Right forelimb (tissue), 1 donor: ENCODE data around the gene YPEL5.
A peak's percentile ranks its signal among the peaks of the same experiment; 100 is the strongest.
"Not testable (repeated sequence)": the region's sequence is repeated elsewhere in the genome, so short reads cannot be mapped to it uniquely, and the experiment has no call there.

ENCODE experiments used
- DNase-seq: peaks from one replicate; pipeline ENCODE4 v3.0.0-alpha.2; 2018

YPEL5 gene

GRCh38 chr2:30146337-30147195 is at the start of gene YPEL5:
Gene YPEL5, plus strand, starts transcription at chr2:30147007. Its CDS starts 9,645 bp downstream, at chr2:30156652.
- DNase-seq, result peak; percentile 99

- no peak for DNase-seq
These were observed 48.4 kb upstream of the YPEL5 start for GRCh38 chr2:30098266-30099005.

- DNase-seq, result not testable (repeated sequence)
These were observed 47.4 kb upstream of the YPEL5 start for GRCh38 chr2:30099366-30099765.

- DNase-seq, result not testable (repeated sequence)
These were observed 46.1 kb upstream of the YPEL5 start for GRCh38 chr2:30100691-30101090.

GRCh38 chr2:30104307-30104706 is 42.5 kb upstream of the YPEL5 start:
- no peak for DNase-seq

GRCh38 chr2:30105556-30105955 is 41.3 kb upstream of the YPEL5 start:
- DNase-seq, result no peak

- no peak for DNase-seq
These were observed 40.3 kb upstream of the YPEL5 start for GRCh38 chr2:30106543-30106942.

GRCh38 chr2:30108192-30108591 is 38.6 kb upstream of the YPEL5 start:
- DNase-seq, result no peak

- no peak for DNase-seq
These were observed 38.0 kb upstream of the YPEL5 start for GRCh38 chr2:30108851-30109250.

GRCh38 chr2:30109856-30110255 is 37.0 kb upstream of the YPEL5 start:
- no peak for DNase-seq

- no peak for DNase-seq
These were observed 36.0 kb upstream of the YPEL5 start for GRCh38 chr2:30110773-30111172.

GRCh38 chr2:30111186-30111585 is 35.6 kb upstream of the YPEL5 start:
- DNase-seq, result not testable (repeated sequence)

- no peak for DNase-seq
These were observed 34.2 kb upstream of the YPEL5 start for GRCh38 chr2:30112561-30112960.

GRCh38 chr2:30113617-30114293 is 33.1 kb upstream of the YPEL5 start:
- DNase-seq, result no peak

GRCh38 chr2:30115141-30115980 is 31.4 kb upstream of the YPEL5 start:
- DNase-seq, result peak; percentile 73

- no peak for DNase-seq
These were observed 30.9 kb upstream of the YPEL5 start for GRCh38 chr2:30115981-30116285.

GRCh38 chr2:30122362-30122761 is 24.4 kb upstream of the YPEL5 start:
- DNase-seq, result no peak

- DNase-seq, result no peak
These were observed 19.6 kb upstream of the YPEL5 start for GRCh38 chr2:30127016-30127893.

- no peak for DNase-seq
These were observed 12.2 kb upstream of the YPEL5 start for GRCh38 chr2:30134582-30134981.

GRCh38 chr2:30135541-30135940 is 11.3 kb upstream of the YPEL5 start:
- DNase-seq, result no peak

GRCh38 chr2:30136764-30137444 is 9.9 kb upstream of the YPEL5 start:
- DNase-seq, result no peak
